Type B pancreatic cell (in vitro differentiated cells): ENCODE data around the gene FAM117A. TPM values are rescaled to one million over a fixed set of nuclear protein-coding genes. Genes with fewer than 3 reads are reported as not detected.
A peak's percentile ranks its signal among the peaks of the same experiment; 100 is the strongest.

ENCODE experiments used
- DNase-seq: peaks from one replicate; pipeline ENCODE4 v3.0.0; 2021; ENCODE audit warnings: mixed read lengths; ENCODE audit not compliant: unreplicated experiment; ENCODE audit errors: extremely low spot score
- H3K27ac Mint-ChIP-seq: 2 replicates; pipeline ENCODE4 v1.8.0; 2021; ENCODE audit warnings: mild to moderate bottlenecking, mixed read lengths
- H3K27me3 Mint-ChIP-seq: 2 replicates; pipeline ENCODE4 v1.8.0; 2021; ENCODE audit warnings: mixed read lengths
- H3K36me3 Mint-ChIP-seq: 2 replicates; pipeline ENCODE4 v1.8.0; 2021; ENCODE audit warnings: mixed read lengths
- H3K4me1 Mint-ChIP-seq: one replicate; pipeline ENCODE4 v1.8.0; 2021; ENCODE audit warnings: mixed read lengths; ENCODE audit not compliant: unreplicated experiment
- H3K4me3 Mint-ChIP-seq: 2 replicates; pipeline ENCODE4 v1.8.0; 2021; ENCODE audit warnings: mild to moderate bottlenecking, mixed read lengths
- H3K9me3 Mint-ChIP-seq: 2 replicates; pipeline ENCODE4 v1.8.0; 2021; ENCODE audit warnings: mixed read lengths
- CTCF ChIP-seq: fragments of 200-600 bp; sonication (generic); conservative IDR thresholded peaks from 2 replicates; pipeline ENCODE4 v1.5.0; 2021; ENCODE audit warnings: antibody characterized with exemption, mild to moderate bottlenecking
- total RNA-seq: library from RNA; stranded (reverse); gene quantifications from 2 replicates; pipeline ENCODE4 v1.2.1, GENCODE V29; 2021; ENCODE audit warnings: low replicate concordance

FAM117A gene
- total RNA-seq, 1 donor from 2014 or later, result 13.0 TPM

DNA sequence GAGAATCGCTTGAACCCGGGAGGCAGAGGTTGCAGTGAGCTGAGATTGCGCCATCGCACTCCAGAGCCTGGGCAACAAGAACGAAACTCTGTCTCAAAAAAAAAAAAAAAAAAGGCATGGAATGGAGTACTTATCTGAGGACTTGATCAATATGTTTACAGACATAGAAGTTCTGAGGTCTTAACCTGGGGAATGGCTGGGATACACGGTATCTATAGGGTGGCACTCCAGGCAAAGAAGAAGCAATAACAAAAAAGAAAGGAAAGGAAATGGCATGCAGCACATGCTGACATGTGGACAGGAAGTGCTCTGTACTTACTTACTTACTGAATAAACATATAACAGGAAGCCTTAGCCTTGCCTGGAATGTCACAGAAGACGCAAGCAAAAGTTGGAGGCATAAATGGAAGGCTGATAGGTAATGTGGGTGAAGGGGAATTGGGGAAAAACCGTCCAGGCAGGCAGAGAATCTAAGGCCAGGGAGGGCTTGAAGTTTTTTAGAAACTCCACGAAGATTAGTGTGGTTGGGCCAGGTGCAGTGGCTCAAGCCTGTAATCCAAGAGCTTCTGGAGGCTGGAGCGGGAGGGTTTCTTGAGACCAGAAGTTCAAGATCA lies 75.9 kb downstream of the FAM117A start:
- no peak for DNase-seq
- Mint-ChIP-seq H3K36me3 (no peaks in the 10 kb centered on the region), H3K4me1 (peaks cover 9% of the 10 kb centered on the region), H3K27me3 (peaks cover 24% of the 10 kb centered on the region), H3K27ac (peak overlapping the region; percentile 16), H3K9me3 (no peaks in the 10 kb centered on the region), H3K4me3 (no peak overlapping the region)
- no peak for TF ChIP-seq CTCF

- DNase-seq, result no peak
- Mint-ChIP-seq H3K9me3 (peaks cover 6% of the 10 kb centered on the region), H3K27ac (no peak overlapping the region), H3K27me3 (peaks cover 13% of the 10 kb centered on the region), H3K36me3 (peaks cover 5% of the 10 kb centered on the region), H3K4me1 (peaks cover 11% of the 10 kb centered on the region), H3K4me3 (no peak overlapping the region)
- TF ChIP-seq CTCF, result no peak
These were observed 82.6 kb downstream of the FAM117A start for GRCh38 chr17:49681106-49681979.

DNA sequence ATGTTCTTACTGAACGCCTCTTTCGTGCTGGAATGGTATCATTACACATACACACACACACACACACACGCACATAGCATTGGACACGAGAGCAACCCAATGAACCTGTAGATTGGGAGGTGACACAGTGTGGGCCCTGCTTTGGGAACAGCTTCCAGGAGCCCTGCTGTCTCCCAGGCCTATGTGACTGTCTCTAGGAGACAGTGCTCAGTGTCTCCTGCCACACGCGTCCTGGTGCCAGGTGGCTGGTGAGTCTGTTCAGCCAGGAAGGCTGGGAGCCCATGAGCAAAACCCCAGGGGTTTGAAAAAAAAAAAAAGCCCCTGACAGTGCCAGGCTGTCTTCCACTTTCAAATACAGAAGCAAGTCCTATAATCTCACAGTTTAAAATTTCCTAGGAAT lies 83.6 kb downstream of the FAM117A start:
- peak; percentile 36 for DNase-seq

GRCh38 chr17:49677933-49678847 lies 85.7 kb downstream of the FAM117A start, which contains the start of gene SPOP:
Gene SPOP (minus strand): TSS chr17:49678097. CDS start chr17:49622810, 55,287 bp downstream.
- H3K27me3 Mint-ChIP-seq, result peaks cover 13% of the 10 kb centered on the region
- peak; percentile 99 for DNase-seq
- no peak for TF ChIP-seq CTCF
- peaks cover 31% of the 10 kb centered on the region for H3K4me1 Mint-ChIP-seq
- peak within 1 kb of the TSS; percentile 98 for H3K27ac Mint-ChIP-seq
- peaks cover 21% of the 10 kb centered on the region for H3K36me3 Mint-ChIP-seq
- H3K9me3 Mint-ChIP-seq, result peaks cover 6% of the 10 kb centered on the region
- H3K4me3 Mint-ChIP-seq, result peak within 1 kb of the TSS; percentile 98

More for the DNA sequence above, 83.6 kb downstream of the FAM117A start:
- Mint-ChIP-seq H3K36me3 (peaks cover 6% of the 10 kb centered on the region), H3K4me3 (no peak overlapping the region), H3K27me3 (peaks cover 13% of the 10 kb centered on the region), H3K27ac (no peak overlapping the region), H3K9me3 (peaks cover 6% of the 10 kb centered on the region), H3K4me1 (peaks cover 18% of the 10 kb centered on the region)
- no peak for TF ChIP-seq CTCF
